Fibroblast of lung (primary cell): ENCODE data around the gene PMF1. TPM values are rescaled to one million over a fixed set of nuclear protein-coding genes. Genes with fewer than 3 reads are reported as not detected.

ENCODE experiments used
- DNase-seq, 2 donors: peaks; one replicate each; pipeline versions ENCODE4 v3.0.0 to v3.0.0-alpha.2; 2010; ENCODE audit warnings: low read depth in 2 of 2
- H2AFZ ChIP-seq: 2 replicates; pipeline ENCODE4 v1.5.1; 2012; ENCODE audit warnings: low read length, control low read depth, inconsistent platforms
- H3K27ac ChIP-seq: 2 replicates; pipeline ENCODE4 v1.5.1; 2011; ENCODE audit warnings: low read length, control low read depth; ENCODE audit not compliant: insufficient read depth
- H3K27me3 ChIP-seq: 2 replicates; pipeline ENCODE4 v1.5.1; 2011; ENCODE audit warnings: mild to moderate bottlenecking, low read length; ENCODE audit not compliant: control insufficient read depth, insufficient read depth
- H3K36me3 ChIP-seq: 2 replicates; pipeline ENCODE4 v1.5.1; 2011; ENCODE audit warnings: low read length; ENCODE audit not compliant: control insufficient read depth, insufficient read depth
- H3K4me1 ChIP-seq: 2 replicates; pipeline ENCODE4 v1.5.1; 2011; ENCODE audit warnings: low read length; ENCODE audit not compliant: control insufficient read depth, insufficient read depth; ENCODE audit errors: extremely low read depth
- H3K4me2 ChIP-seq: 2 replicates; pipeline ENCODE4 v1.5.1; 2011; ENCODE audit warnings: low read length, control low read depth; ENCODE audit not compliant: insufficient read depth; ENCODE audit errors: extremely low read depth
- H3K4me3 ChIP-seq, 4 experiments: fragments of 200-600 bp in 1 of 4; sonication (generic) in 1 of 4; replicated peaks in 1 of 4; 2 replicates each; pipeline ENCODE4 v1.5.1; 2011 to 2016; ENCODE audit warnings: low read length in 4 of 4, low read depth in 3 of 4, mild to moderate bottlenecking in 3 of 4, control low read depth in 2 of 4, inconsistent platforms in 1 of 4, mixed read lengths in 1 of 4; ENCODE audit not compliant: insufficient read depth in 1 of 4; ENCODE audit errors: control extremely low read depth in 1 of 4
- H3K79me2 ChIP-seq: 2 replicates; pipeline ENCODE4 v1.5.1; 2012; ENCODE audit warnings: mild to moderate bottlenecking, low read length, inconsistent platforms; ENCODE audit not compliant: control insufficient read depth, insufficient read depth
- H3K9ac ChIP-seq: 2 replicates; pipeline ENCODE4 v1.5.1; 2011; ENCODE audit warnings: mild to moderate bottlenecking, low read length, control low read depth; ENCODE audit not compliant: insufficient read depth
- H3K9me3 ChIP-seq: 2 replicates; pipeline ENCODE4 v1.5.1; 2012; ENCODE audit warnings: low read depth, low read length; ENCODE audit not compliant: control insufficient read depth, insufficient read depth
- H4K20me1 ChIP-seq: 2 replicates; pipeline ENCODE4 v1.5.1; 2011; ENCODE audit warnings: low read length; ENCODE audit not compliant: control insufficient read depth, insufficient read depth; ENCODE audit errors: extremely low read depth
- EZH2 ChIP-seq: IDR thresholded peaks from 2 replicates; pipeline ENCODE4 v1.5.1; 2012; ENCODE audit warnings: low read length, control low read depth, mild to moderate bottlenecking; ENCODE audit errors: missing control alignments
- polyA plus RNA-seq, 2 donors: library from polyadenylated mRNA; depleted of rRNA in 1 of 2; stranded (reverse) in 1 of 2; unstranded in 1 of 2; fragments of >200 nt; gene quantifications; 2 replicates each; pipeline ENCODE4 v1.2.1, GENCODE V29; 2011 to 2012; ENCODE audit warnings: missing spikeins in 1 of 2
- total RNA-seq: library from RNA; depleted of rRNA; stranded (reverse); fragments of >200 nt; gene quantifications from 2 replicates; pipeline ENCODE4 v1.2.1, GENCODE V29; 2014
- TF ChIP-seq, protein P1 (sequence below), 2 donors: IDR thresholded peaks in 1 of 2; conservative IDR thresholded peaks in 1 of 2; 1 replicate in 1 of 2; 2 replicates in 1 of 2; pipeline ENCODE4 v1.5.1; 2011 to 2012; ENCODE audit warnings: low read length in 2 of 2, control low read depth in 1 of 2, inconsistent platforms in 1 of 2, low read depth in 1 of 2, mild to moderate bottlenecking in 1 of 2

Gene PMF1
- total and polyA plus RNA-seq, 2 donors (not counting 1 experiment from before 2014, with no cell fraction given) = 24.1 to 46.8 TPM

DNA sequence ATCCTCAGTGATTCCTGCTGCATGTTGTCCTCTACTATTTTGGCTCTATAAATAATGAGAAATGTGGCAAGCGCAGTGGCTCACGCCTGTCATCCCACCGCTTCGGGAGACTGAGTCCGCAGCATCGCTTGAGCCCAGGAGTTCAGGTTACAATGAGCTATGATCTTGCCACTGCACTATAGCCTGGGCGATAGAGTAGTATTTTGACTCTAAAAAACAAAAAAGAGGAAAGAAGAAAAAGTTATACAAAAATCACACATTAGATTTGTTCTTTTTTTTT lies 19.7 kb upstream of the PMF1 start:
- DNase-seq = no peak
- H2AFZ ChIP-seq = peak overlapping the region; percentile 44
- no peaks in the 10 kb centered on the region for H4K20me1 ChIP-seq
- peaks cover 36% of the 10 kb centered on the region for H3K79me2 ChIP-seq
- peak overlapping the region; percentile 66 for H3K27ac ChIP-seq
- no peaks in the 10 kb centered on the region for H3K9me3 ChIP-seq
- H3K27me3 ChIP-seq = no peaks in the 10 kb centered on the region
- H3K4me2 ChIP-seq = peak overlapping the region; percentile 60
- H3K36me3 ChIP-seq = no peaks in the 10 kb centered on the region
- H3K4me1 ChIP-seq = peaks cover 5% of the 10 kb centered on the region
- TF ChIP-seq, protein P1, sequence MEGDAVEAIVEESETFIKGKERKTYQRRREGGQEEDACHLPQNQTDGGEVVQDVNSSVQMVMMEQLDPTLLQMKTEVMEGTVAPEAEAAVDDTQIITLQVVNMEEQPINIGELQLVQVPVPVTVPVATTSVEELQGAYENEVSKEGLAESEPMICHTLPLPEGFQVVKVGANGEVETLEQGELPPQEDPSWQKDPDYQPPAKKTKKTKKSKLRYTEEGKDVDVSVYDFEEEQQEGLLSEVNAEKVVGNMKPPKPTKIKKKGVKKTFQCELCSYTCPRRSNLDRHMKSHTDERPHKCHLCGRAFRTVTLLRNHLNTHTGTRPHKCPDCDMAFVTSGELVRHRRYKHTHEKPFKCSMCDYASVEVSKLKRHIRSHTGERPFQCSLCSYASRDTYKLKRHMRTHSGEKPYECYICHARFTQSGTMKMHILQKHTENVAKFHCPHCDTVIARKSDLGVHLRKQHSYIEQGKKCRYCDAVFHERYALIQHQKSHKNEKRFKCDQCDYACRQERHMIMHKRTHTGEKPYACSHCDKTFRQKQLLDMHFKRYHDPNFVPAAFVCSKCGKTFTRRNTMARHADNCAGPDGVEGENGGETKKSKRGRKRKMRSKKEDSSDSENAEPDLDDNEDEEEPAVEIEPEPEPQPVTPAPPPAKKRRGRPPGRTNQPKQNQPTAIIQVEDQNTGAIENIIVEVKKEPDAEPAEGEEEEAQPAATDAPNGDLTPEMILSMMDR (conservative IDR thresholded peaks at IDR 0.05 in 1 of 2, IDR thresholded peaks at IDR 0.05 in 1 of 2; ENCODE audit: low read depth in 1 of 2, low read length in 2 of 2) = no peak
- TF ChIP-seq EZH2 = no peak
- peak overlapping the region; percentile 30 for H3K9ac ChIP-seq
- peak overlapping the region; percentile 19 to 99 (median 64) for H3K4me3 ChIP-seq

DNA sequence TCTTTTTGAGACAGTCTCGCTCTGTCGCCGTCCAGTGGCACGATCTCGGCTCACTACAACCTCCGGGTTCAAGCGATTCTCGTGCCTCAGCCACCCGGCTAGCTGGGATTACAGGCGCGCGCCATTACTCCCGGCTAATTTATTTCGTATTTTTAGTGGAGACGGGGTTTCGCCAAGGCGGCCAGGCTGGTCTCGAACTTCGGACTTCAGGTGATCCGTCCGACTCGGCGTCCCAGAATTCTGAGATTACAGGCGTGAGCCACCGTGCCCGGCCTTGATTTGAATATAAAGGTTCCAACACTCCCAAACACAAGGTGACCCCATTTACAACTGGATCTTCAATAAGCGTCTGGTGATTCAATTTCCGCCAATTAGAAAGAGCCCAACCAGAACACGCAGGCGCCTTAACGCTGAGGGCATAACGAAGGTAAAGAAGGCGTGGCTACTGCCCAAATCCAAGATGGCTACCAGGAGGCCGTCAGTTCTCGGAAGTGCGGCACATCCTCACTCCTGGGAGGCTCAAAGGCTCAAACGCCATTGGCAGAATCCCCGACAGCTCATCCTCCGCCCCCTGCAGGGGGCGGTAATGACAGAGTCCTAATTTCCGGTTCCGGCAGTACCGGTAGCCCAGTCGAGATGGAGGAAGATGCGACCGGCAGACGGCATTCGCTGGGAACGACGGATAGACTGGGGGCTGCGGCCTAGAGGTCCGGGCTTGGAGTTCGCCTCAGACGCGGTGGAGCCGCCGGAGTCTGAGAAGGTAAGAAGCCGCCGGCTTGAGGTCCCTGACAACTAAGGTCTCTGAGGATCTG lies 19.1 kb upstream of the PMF1 start, which contains the start of gene SLC25A44:
Gene SLC25A44 (plus strand): TSS at position 617 of the 812 bp plus-strand sequence. CDS start 5,744 bp downstream, outside the sequence.
- H3K27ac ChIP-seq = peak within 1 kb of the TSS; percentile 87
- DNase-seq = peak; percentile 98 to 99
- H3K9me3 ChIP-seq = no peaks in the 10 kb centered on the region
- H3K4me3 ChIP-seq = peak within 1 kb of the TSS; percentile 85 to 99 (median 90)
- H4K20me1 ChIP-seq = no peaks in the 10 kb centered on the region
- no peaks in the 10 kb centered on the region for H3K27me3 ChIP-seq
- H2AFZ ChIP-seq = peak within 1 kb of the TSS; percentile 58
- H3K4me2 ChIP-seq = peak within 1 kb of the TSS; percentile 100
- H3K79me2 ChIP-seq = peaks cover 41% of the 10 kb centered on the region
- H3K9ac ChIP-seq = peak within 1 kb of the TSS; percentile 72
- H3K36me3 ChIP-seq = no peaks in the 10 kb centered on the region
- TF ChIP-seq, protein P1 (conservative IDR thresholded peaks at IDR 0.05 in 1 of 2, IDR thresholded peaks at IDR 0.05 in 1 of 2; ENCODE audit: low read depth in 1 of 2, low read length in 2 of 2) = peak; percentile 45 to 57
- no peak for TF ChIP-seq EZH2
- peaks cover 5% of the 10 kb centered on the region for H3K4me1 ChIP-seq

DNA sequence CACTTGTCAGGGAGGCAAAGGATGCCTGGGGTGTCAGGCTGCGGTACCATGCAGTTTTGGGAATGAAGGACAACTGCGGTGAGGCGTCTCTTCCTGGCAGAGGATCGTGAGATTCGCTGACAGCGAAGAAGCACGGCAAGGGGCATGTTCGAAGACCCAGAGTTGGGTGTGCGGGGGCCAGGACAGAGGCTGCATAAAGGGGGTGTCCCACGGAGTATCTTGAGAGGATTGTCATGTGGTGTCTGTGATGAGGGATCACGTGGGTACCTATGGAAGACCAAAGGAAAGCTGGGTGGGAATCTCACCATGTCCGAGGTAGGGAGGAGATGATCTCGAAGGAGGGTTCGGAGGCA lies 18.5 kb upstream of the PMF1 start:
- Histone ChIP-seq H3K79me2 (peaks cover 46% of the 10 kb centered on the region), H3K4me1 (peaks cover 5% of the 10 kb centered on the region), H3K36me3 (no peaks in the 10 kb centered on the region), H3K27me3 (no peaks in the 10 kb centered on the region), H3K4me3 (peak overlapping the region; percentile 85 to 99 (median 90)), H3K9ac (peak overlapping the region; percentile 72), H3K27ac (peak overlapping the region; percentile 87), H4K20me1 (no peaks in the 10 kb centered on the region), H3K4me2 (peak overlapping the region; percentile 100), H3K9me3 (no peaks in the 10 kb centered on the region), H2AFZ (peak overlapping the region; percentile 58)
- no peak for DNase-seq
- no peak for TF ChIP-seq EZH2
- TF ChIP-seq, protein P1 (conservative IDR thresholded peaks at IDR 0.05 in 1 of 2, IDR thresholded peaks at IDR 0.05 in 1 of 2; ENCODE audit: low read depth in 1 of 2, low read length in 2 of 2) = no peak
